SJCRH30 (cell line): ENCODE data around the gene RAB5IF. TPM values are rescaled to one million over a fixed set of nuclear protein-coding genes. Genes with fewer than 3 reads are reported as not detected.
"Not testable (repeated sequence)": the region's sequence is repeated elsewhere in the genome, so short reads cannot be mapped to it uniquely, and the experiment has no call there.

Experiments used
- DNase-seq, 2 experiments: peaks; one replicate each; pipeline ENCODE4 v3.0.0-alpha.2; 2015 to 2020
- H3K27ac ChIP-seq: fragments of 250-450 bp; sonication (Bioruptor Pico); 2 replicates; pipeline ENCODE4 v1.5.1; 2020; ENCODE audit warnings: mild to moderate bottlenecking, moderate library complexity
- H3K27me3 ChIP-seq: fragments of 250-450 bp; sonication (Bioruptor Pico); 2 replicates; pipeline ENCODE4 v1.5.1; 2020; ENCODE audit warnings: mild to moderate bottlenecking, moderate library complexity
- H3K36me3 ChIP-seq: fragments of 250-450 bp; sonication (Bioruptor Pico); 2 replicates; pipeline ENCODE4 v1.5.1; 2020; ENCODE audit warnings: mild to moderate bottlenecking, moderate library complexity
- H3K4me1 ChIP-seq: fragments of 250-450 bp; sonication (Bioruptor Pico); 2 replicates; pipeline ENCODE4 v1.5.1; 2020; ENCODE audit warnings: mild to moderate bottlenecking, moderate library complexity
- H3K4me3 ChIP-seq: fragments of 250-450 bp; sonication (Bioruptor Pico); 2 replicates; pipeline ENCODE4 v1.5.1; 2020; ENCODE audit warnings: mild to moderate bottlenecking, moderate library complexity
- H3K9me3 ChIP-seq: fragments of 250-450 bp; sonication (Bioruptor Pico); replicated peaks from 2 replicates; pipeline ENCODE4 v1.5.1; 2020; ENCODE audit warnings: mild to moderate bottlenecking, moderate library complexity
- total RNA-seq: library from RNA; depleted of rRNA; stranded (reverse); fragments of >200 nt; shearing (Covaris generic); gene quantifications from 2 replicates; pipeline ENCODE4 v1.2.3, GENCODE V29; 2014

RAB5IF gene
- total RNA-seq, 1 experiment from 2014 or later: 125 TPM

GRCh38 chr20:36606158-36607066 lies 833 bp downstream of the RAB5IF start:
- peaks cover 5% of the 10 kb centered on the region for H3K4me1 ChIP-seq
- H3K9me3 ChIP-seq: no peaks in the 10 kb centered on the region
- H3K36me3 ChIP-seq: peaks cover 31% of the 10 kb centered on the region
- DNase-seq: no peak
- peak overlapping the region; percentile 91 for H3K4me3 ChIP-seq
- H3K27ac ChIP-seq: peak overlapping the region; percentile 39
- no peaks in the 10 kb centered on the region for H3K27me3 ChIP-seq

GRCh38 chr20:36607586-36608387 lies 2.2 kb downstream of the RAB5IF start:
- Histone ChIP-seq H3K9me3 (no peaks in the 10 kb centered on the region), H3K36me3 (peaks cover 45% of the 10 kb centered on the region), H3K4me3 (no peak overlapping the region), H3K27ac (no peak overlapping the region), H3K27me3 (no peaks in the 10 kb centered on the region), H3K4me1 (peaks cover 5% of the 10 kb centered on the region)
- no peak for DNase-seq

GRCh38 chr20:36608388-36608728 lies 2.8 kb downstream of the RAB5IF start:
- peaks cover 51% of the 10 kb centered on the region for H3K36me3 ChIP-seq
- H3K4me3 ChIP-seq, H3K27ac ChIP-seq, H3K9me3 ChIP-seq, H3K4me1 ChIP-seq, H3K27me3 ChIP-seq, DNase-seq: not testable (repeated sequence)

- no peak overlapping the region for H3K27ac ChIP-seq
- H3K9me3 ChIP-seq: no peaks in the 10 kb centered on the region
- no peaks in the 10 kb centered on the region for H3K27me3 ChIP-seq
- no peak for DNase-seq
- peaks cover 3% of the 10 kb centered on the region for H3K4me1 ChIP-seq
- peaks cover 72% of the 10 kb centered on the region for H3K36me3 ChIP-seq
- H3K4me3 ChIP-seq: no peak overlapping the region
Observed at GRCh38 chr20:36611625-36612024, 6.0 kb downstream of the RAB5IF start.

GRCh38 chr20:36613974-36614373 lies 8.4 kb downstream of the RAB5IF start:
- DNase-seq: no peak
- Histone ChIP-seq H3K36me3 (peaks cover 62% of the 10 kb centered on the region), H3K27me3 (no peaks in the 10 kb centered on the region), H3K9me3 (no peaks in the 10 kb centered on the region), H3K4me3 (no peak overlapping the region), H3K27ac (no peak overlapping the region), H3K4me1 (no peaks in the 10 kb centered on the region)

- Histone ChIP-seq H3K9me3 (no peaks in the 10 kb centered on the region), H3K27me3 (no peaks in the 10 kb centered on the region), H3K27ac (no peak overlapping the region), H3K4me1 (no peaks in the 10 kb centered on the region), H3K36me3 (peaks cover 52% of the 10 kb centered on the region), H3K4me3 (no peak overlapping the region)
- no peak for DNase-seq
Observed at GRCh38 chr20:36614781-36615557, 9.4 kb downstream of the RAB5IF start.

GRCh38 chr20:36620917-36621316 lies 15.3 kb downstream of the RAB5IF start:
- 0 out of 2 replicates have a peak, but pooled peaks cover under 1% of the 10 kb centered on the region for H3K36me3 ChIP-seq
- H3K9me3 ChIP-seq: no peaks in the 10 kb centered on the region
- no peak for DNase-seq
- H3K27me3 ChIP-seq: no peaks in the 10 kb centered on the region
- H3K27ac ChIP-seq: no peak overlapping the region
- no peaks in the 10 kb centered on the region for H3K4me1 ChIP-seq
- H3K4me3 ChIP-seq: no peak overlapping the region

GRCh38 chr20:36623444-36623843 lies 17.9 kb downstream of the RAB5IF start:
- Histone ChIP-seq H3K27ac (no peak overlapping the region), H3K27me3 (no peaks in the 10 kb centered on the region), H3K36me3 (no peaks in the 10 kb centered on the region), H3K4me1 (no peaks in the 10 kb centered on the region), H3K4me3 (no peak overlapping the region), H3K9me3 (no peaks in the 10 kb centered on the region)
- no peak for DNase-seq

GRCh38 chr20:36624068-36624943 lies 18.7 kb downstream of the RAB5IF start:
- Histone ChIP-seq H3K9me3 (no peaks in the 10 kb centered on the region), H3K36me3 (no peaks in the 10 kb centered on the region), H3K4me1 (no peaks in the 10 kb centered on the region), H3K4me3 (no peak overlapping the region), H3K27me3 (no peaks in the 10 kb centered on the region), H3K27ac (no peak overlapping the region)
- no peak for DNase-seq

- Histone ChIP-seq H3K27me3 (no peaks in the 10 kb centered on the region), H3K27ac (no peak overlapping the region), H3K36me3 (no peaks in the 10 kb centered on the region), H3K4me1 (peaks cover 6% of the 10 kb centered on the region), H3K4me3 (no peak overlapping the region), H3K9me3 (no peaks in the 10 kb centered on the region)
- no peak for DNase-seq
Observed at GRCh38 chr20:36624944-36625324, 19.4 kb downstream of the RAB5IF start.

- Histone ChIP-seq H3K4me1 (peaks cover 10% of the 10 kb centered on the region), H3K27ac (no peak overlapping the region), H3K9me3 (no peaks in the 10 kb centered on the region), H3K36me3 (no peaks in the 10 kb centered on the region), H3K4me3 (no peak overlapping the region), H3K27me3 (no peaks in the 10 kb centered on the region; the same call in 1 of the 2 replicates)
- DNase-seq: no peak
Observed at GRCh38 chr20:36628076-36628475, 22.5 kb downstream of the RAB5IF start.

- Histone ChIP-seq H3K4me3 (no peak overlapping the region), H3K9me3 (no peaks in the 10 kb centered on the region), H3K36me3 (no peaks in the 10 kb centered on the region), H3K27me3 (peaks cover 5% of the 10 kb centered on the region; the same call in 1 of the 2 replicates), H3K27ac (no peak overlapping the region), H3K4me1 (peaks cover 10% of the 10 kb centered on the region)
- peak; percentile 70 to 78 for DNase-seq
Observed at GRCh38 chr20:36629719-36630681, 24.4 kb downstream of the RAB5IF start.

GRCh38 chr20:36631646-36632045 lies 26.1 kb downstream of the RAB5IF start:
- Histone ChIP-seq H3K9me3 (no peaks in the 10 kb centered on the region), H3K4me3 (no peak overlapping the region), H3K27me3 (peaks cover 5% of the 10 kb centered on the region; the same call in 1 of the 2 replicates), H3K4me1 (peaks cover 10% of the 10 kb centered on the region), H3K36me3 (no peaks in the 10 kb centered on the region), H3K27ac (no peak overlapping the region)
- DNase-seq: no peak
